EL (cell line): Measurements from ENCODE around the gene YPEL2.
"Not testable (repeated sequence)": the region's sequence is repeated elsewhere in the genome, so short reads cannot be mapped to it uniquely, and the experiment has no call there.

Source experiments
- DNase-seq: peaks from one replicate; pipeline ENCODE4 v3.0.0-alpha.2; 2016

YPEL2 gene

GRCh38 chr17:59409336-59410048 is 78.0 kb downstream of the YPEL2 start:
- DNase-seq = no peak

GRCh38 chr17:59410049-59410437 is 78.6 kb downstream of the YPEL2 start:
- no peak for DNase-seq

GRCh38 chr17:59412431-59412830 is 81.0 kb downstream of the YPEL2 start:
- not testable (repeated sequence) for DNase-seq

GRCh38 chr17:59413014-59413766 is 81.7 kb downstream of the YPEL2 start:
- no peak for DNase-seq

- no peak for DNase-seq
Measured at GRCh38 chr17:59415397-59415796, 83.9 kb downstream of the YPEL2 start.

GRCh38 chr17:59416184-59416583 is 84.7 kb downstream of the YPEL2 start:
- no peak for DNase-seq

GRCh38 chr17:59417452-59417851 is 86.0 kb downstream of the YPEL2 start:
- DNase-seq = no peak

GRCh38 chr17:59418732-59419166 is 87.3 kb downstream of the YPEL2 start:
- no peak for DNase-seq

- DNase-seq = no peak
Measured at GRCh38 chr17:59420901-59421300, 89.4 kb downstream of the YPEL2 start.

- no peak for DNase-seq
Measured at GRCh38 chr17:59421722-59422121, 90.3 kb downstream of the YPEL2 start.

- DNase-seq = peak; percentile 76
Measured at GRCh38 chr17:59423137-59423724, 91.8 kb downstream of the YPEL2 start.

- DNase-seq = no peak
Measured at GRCh38 chr17:59423903-59424302, 92.4 kb downstream of the YPEL2 start.

- DNase-seq = no peak
Measured at GRCh38 chr17:59424331-59424730, 92.9 kb downstream of the YPEL2 start.

- DNase-seq = peak; percentile 78
Measured at GRCh38 chr17:59425085-59425931, 93.9 kb downstream of the YPEL2 start.

GRCh38 chr17:59426031-59426430 is 94.6 kb downstream of the YPEL2 start:
- no peak for DNase-seq

GRCh38 chr17:59427425-59427921 is 96.0 kb downstream of the YPEL2 start:
- peak; percentile 82 for DNase-seq

- DNase-seq = peak; percentile 36
Measured at GRCh38 chr17:59427996-59428395, 96.5 kb downstream of the YPEL2 start.

- no peak for DNase-seq
Measured at GRCh38 chr17:59428916-59429485, 97.5 kb downstream of the YPEL2 start.

GRCh38 chr17:59431601-59432000 is 100.1 kb downstream of the YPEL2 start:
- no peak for DNase-seq

GRCh38 chr17:59432657-59433056 is 101.2 kb downstream of the YPEL2 start:
- DNase-seq = no peak

GRCh38 chr17:59433586-59433985 is 102.1 kb downstream of the YPEL2 start:
- DNase-seq = no peak

GRCh38 chr17:59434429-59434828 is 103.0 kb downstream of the YPEL2 start:
- no peak for DNase-seq
